ENCODE measurements around the gene ARHGAP11A.

The ARHGAP11A gene

DNA sequence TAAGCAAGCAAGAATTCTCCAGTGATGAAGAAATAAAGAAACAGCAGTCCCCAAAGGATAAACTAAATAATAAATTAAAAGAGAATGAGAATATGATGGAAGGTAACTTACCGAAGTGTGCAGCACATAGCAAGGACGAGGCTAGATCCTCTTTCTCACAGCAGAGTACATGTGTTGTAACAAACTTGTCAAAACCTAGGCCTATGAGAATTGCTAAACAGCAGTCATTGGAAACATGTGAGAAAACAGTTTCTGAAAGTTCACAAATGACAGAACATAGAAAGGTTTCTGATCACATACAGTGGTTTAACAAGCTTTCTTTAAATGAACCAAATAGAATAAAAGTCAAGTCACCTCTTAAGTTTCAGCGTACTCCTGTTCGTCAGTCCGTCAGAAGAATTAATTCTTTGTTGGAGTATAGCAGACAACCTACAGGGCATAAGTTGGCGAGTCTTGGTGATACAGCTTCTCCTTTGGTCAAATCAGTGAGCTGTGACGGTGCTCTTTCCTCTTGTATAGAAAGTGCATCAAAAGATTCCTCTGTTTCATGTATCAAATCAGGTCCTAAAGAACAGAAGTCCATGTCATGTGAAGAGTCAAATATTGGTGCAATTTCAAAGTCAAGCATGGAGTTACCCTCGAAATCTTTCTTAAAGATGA is 21.7 kb downstream of the ARHGAP11A start:
- Histone ChIP-seq H3K9ac (ENCODE audit: low read length in 5 of 5) (no peak overlapping the region), H3K27ac (ENCODE audit: low read depth, low read length) (no peak overlapping the region), H3K9me3 (ENCODE audit: control insufficient read depth in 5 of 5, low read length in 5 of 5) (no peaks in the 10 kb centered on the region), H3K36me3 (ENCODE audit: control insufficient read depth in 5 of 5, insufficient read depth in 5 of 5, low read length in 5 of 5) (peaks cover 0 to 5% (median 0%) of the 10 kb centered on the region in 5 donors), H3K4me1 (ENCODE audit: control insufficient read depth in 5 of 5, insufficient read depth in 5 of 5, low read length in 5 of 5) (peaks cover 0 to 4% (median 0%) of the 10 kb centered on the region in 5 donors), H3K4me3 (ENCODE audit: low read depth in 1 of 5, low read length in 5 of 5) (no peak overlapping the region), H3K27me3 (ENCODE audit: control insufficient read depth in 5 of 5, insufficient read depth in 4 of 5, low read length in 5 of 5) (peaks cover 8 to 9% (median 9%) of the 10 kb centered on the region in 5 donors)

DNA sequence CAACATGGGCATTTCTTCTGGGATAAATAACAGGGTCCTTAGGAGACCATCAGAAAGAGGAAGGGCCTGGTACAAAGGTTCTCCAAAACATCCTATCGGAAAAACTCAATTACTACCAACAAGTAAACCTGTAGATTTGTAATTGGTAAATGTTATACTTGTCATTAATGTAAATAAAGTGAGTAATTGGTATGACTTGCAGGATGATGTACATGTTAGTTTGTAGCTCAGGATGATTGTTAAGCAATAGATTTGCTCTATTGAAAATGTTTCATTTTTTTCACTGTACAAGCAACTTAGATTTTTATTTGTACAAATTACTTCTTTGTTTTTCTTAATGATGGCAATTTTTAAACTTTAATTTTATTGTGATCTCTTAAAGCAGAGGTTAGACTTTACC is 22.4 kb downstream of the ARHGAP11A start:
- H3K27ac ChIP-seq (ENCODE audit: low read depth, low read length): no peak overlapping the region
- peaks cover 0 to 4% (median 0%) of the 10 kb centered on the region in 5 donors for H3K4me1 ChIP-seq (ENCODE audit: control insufficient read depth in 5 of 5, insufficient read depth in 5 of 5, low read length in 5 of 5)
- H3K36me3 ChIP-seq (ENCODE audit: control insufficient read depth in 5 of 5, insufficient read depth in 5 of 5, low read length in 5 of 5): peaks cover 0 to 5% (median 0%) of the 10 kb centered on the region in 5 donors
- no peak overlapping the region for H3K4me3 ChIP-seq (ENCODE audit: low read depth in 1 of 5, low read length in 5 of 5)
- H3K9me3 ChIP-seq (ENCODE audit: control insufficient read depth in 5 of 5, low read length in 5 of 5): no peaks in the 10 kb centered on the region
- peaks cover 9 to 13% (median 12%) of the 10 kb centered on the region in 5 donors for H3K27me3 ChIP-seq (ENCODE audit: control insufficient read depth in 5 of 5, insufficient read depth in 4 of 5, low read length in 5 of 5)
- no peak overlapping the region for H3K9ac ChIP-seq (ENCODE audit: low read length in 5 of 5)

DNA sequence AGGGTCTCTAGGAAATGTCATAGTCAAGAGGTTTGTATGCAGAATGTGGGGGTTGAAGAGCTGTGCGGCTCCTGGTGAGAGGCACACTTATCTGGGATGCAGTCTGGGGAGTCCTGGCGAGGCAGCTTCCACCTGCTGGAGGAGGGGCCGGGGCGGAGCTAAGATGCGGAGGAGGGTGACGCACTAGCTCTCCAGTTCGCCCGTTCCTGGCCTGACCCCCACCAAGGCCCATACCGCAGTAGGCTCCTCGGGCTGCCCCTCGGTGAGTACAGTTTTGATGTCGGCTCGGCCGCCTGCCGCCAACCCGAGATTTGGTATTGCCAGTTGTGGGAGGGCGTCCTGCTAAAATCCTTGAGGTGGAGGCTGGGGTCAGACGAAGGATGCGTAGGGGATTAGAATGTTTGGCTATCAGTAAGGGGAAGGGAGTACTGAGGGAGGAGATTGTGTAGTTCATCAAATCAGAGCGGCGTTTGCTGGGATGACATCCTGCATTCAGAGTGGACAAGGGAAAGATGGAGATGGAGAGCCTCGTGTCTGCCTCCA is 26.3 kb downstream of the ARHGAP11A start, which contains the start of gene SCG5:
Gene SCG5 (plus strand): TSS at position 194 of the 543 bp plus-strand sequence. CDS start 1,883 bp downstream, outside the sequence.
- H3K27ac ChIP-seq (ENCODE audit: low read depth, low read length): no peak within 1 kb of the TSS
- peaks cover 0 to 4% (median 0%) of the 10 kb centered on the region in 5 donors for H3K4me1 ChIP-seq (ENCODE audit: control insufficient read depth in 5 of 5, insufficient read depth in 5 of 5, low read length in 5 of 5)
- no peaks in the 10 kb centered on the region for H3K9me3 ChIP-seq (ENCODE audit: control insufficient read depth in 5 of 5, low read length in 5 of 5)
- no peaks in the 10 kb centered on the region for H3K36me3 ChIP-seq (ENCODE audit: control insufficient read depth in 5 of 5, insufficient read depth in 5 of 5, low read length in 5 of 5)
- no peak within 1 kb of the TSS for H3K4me3 ChIP-seq (ENCODE audit: low read depth in 1 of 5, low read length in 5 of 5)
- H3K9ac ChIP-seq (ENCODE audit: low read length in 5 of 5): no peak within 1 kb of the TSS
- H3K27me3 ChIP-seq (ENCODE audit: control insufficient read depth in 5 of 5, insufficient read depth in 4 of 5, low read length in 5 of 5): peaks cover 9 to 16% (median 14%) of the 10 kb centered on the region in 5 donors

DNA sequence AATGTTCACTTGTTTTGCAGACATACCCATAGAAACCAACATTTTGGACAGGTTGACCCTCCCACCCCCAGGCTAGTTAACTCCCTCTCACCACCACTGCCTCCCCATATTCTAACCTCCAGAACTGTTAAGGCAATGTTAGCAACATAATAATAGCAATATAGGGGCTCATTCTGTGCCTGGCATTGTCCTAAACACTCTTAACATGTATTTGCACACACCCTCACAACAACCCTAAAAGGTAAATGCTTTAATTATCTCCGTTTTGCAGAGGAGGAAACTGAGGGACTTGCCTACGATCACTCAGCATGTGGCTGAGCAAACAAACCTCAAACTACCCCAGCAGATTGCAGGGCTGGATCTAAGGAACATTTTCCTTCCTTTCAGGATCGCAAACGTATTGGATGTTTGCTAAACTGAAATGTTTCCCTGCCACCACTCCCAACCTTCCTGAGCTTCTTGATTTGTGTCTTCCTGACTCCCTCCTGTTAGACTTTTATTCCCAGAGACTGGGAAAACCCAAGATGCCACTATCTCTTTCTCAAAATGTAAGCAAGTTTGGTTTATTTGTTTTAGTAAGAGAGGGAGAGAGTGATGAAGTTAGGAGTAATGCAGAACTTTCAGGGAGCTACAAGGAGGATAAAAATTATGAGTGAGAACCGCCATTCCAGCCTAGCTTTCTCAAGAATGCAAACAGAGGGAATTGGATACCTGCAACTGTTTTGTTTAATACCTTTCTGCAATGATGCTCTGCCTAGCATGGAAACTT is 27.5 kb downstream of the ARHGAP11A start:
- H3K9me3 ChIP-seq (ENCODE audit: control insufficient read depth in 5 of 5, low read length in 5 of 5): no peaks in the 10 kb centered on the region
- H3K27ac ChIP-seq (ENCODE audit: low read depth, low read length): no peak overlapping the region
- H3K9ac ChIP-seq (ENCODE audit: low read length in 5 of 5): no peak overlapping the region
- H3K4me1 ChIP-seq (ENCODE audit: control insufficient read depth in 5 of 5, insufficient read depth in 5 of 5, low read length in 5 of 5): peaks cover 0 to 4% (median 0%) of the 10 kb centered on the region in 5 donors
- peaks cover 9 to 16% (median 14%) of the 10 kb centered on the region in 5 donors for H3K27me3 ChIP-seq (ENCODE audit: control insufficient read depth in 5 of 5, insufficient read depth in 4 of 5, low read length in 5 of 5)
- no peak overlapping the region for H3K4me3 ChIP-seq (ENCODE audit: low read depth in 1 of 5, low read length in 5 of 5)
- no peaks in the 10 kb centered on the region for H3K36me3 ChIP-seq (ENCODE audit: control insufficient read depth in 5 of 5, insufficient read depth in 5 of 5, low read length in 5 of 5)

DNA sequence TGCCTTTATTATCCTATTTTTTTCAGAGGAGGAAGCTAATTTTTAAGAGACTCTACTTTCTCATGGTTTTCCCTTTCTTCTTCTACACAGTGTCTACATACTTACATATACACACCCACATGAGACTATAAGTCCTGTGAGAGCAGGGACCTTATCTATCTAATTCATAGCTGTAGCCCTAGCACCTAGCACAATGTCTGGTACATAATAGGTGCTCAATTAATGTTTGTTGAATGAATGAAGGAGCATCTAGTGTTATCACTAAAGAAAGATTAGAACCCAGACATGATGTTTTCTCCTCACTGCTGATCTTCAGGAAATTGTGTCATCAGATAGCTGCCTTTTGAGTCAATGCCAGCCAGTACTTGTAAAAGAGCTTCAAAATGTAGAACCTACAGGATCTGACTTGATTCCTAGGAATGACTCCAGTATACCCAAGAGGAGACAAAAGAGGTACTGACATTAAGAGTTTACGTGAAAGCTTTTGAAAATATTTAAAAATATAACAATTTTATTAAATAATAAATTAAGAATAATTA is 28.7 kb downstream of the ARHGAP11A start:
- no peak overlapping the region for H3K9ac ChIP-seq (ENCODE audit: low read length in 5 of 5)
- H3K4me1 ChIP-seq (ENCODE audit: control insufficient read depth in 5 of 5, insufficient read depth in 5 of 5, low read length in 5 of 5): peaks cover 0 to 4% (median 0%) of the 10 kb centered on the region in 5 donors
- H3K4me3 ChIP-seq (ENCODE audit: low read depth in 1 of 5, low read length in 5 of 5): no peak overlapping the region
- no peaks in the 10 kb centered on the region for H3K9me3 ChIP-seq (ENCODE audit: control insufficient read depth in 5 of 5, low read length in 5 of 5)
- no peak overlapping the region for H3K27ac ChIP-seq (ENCODE audit: low read depth, low read length)
- H3K27me3 ChIP-seq (ENCODE audit: control insufficient read depth in 5 of 5, insufficient read depth in 4 of 5, low read length in 5 of 5): peaks cover 9 to 16% (median 14%) of the 10 kb centered on the region in 5 donors
- no peaks in the 10 kb centered on the region for H3K36me3 ChIP-seq (ENCODE audit: control insufficient read depth in 5 of 5, insufficient read depth in 5 of 5, low read length in 5 of 5)

DNA sequence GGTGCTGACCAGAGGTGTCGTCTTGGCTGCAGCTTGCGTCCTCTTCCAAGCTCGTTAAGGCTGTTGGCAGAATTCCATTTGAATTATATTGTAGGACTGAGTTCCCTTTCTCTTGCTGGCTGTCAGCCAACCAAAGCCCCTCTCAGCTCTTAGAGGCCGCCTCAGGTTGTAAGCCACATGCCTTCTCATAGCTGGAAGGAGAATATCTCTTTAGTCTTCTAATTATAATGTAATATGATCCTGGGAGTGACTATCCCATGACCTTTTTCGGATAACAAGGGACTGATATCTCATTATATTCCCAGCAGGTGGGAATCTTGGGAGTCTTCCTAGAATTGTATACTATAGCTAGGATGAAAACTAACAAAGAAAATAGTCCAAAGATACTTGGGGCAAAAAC is 31.0 kb downstream of the ARHGAP11A start:
- Histone ChIP-seq H3K4me3 (ENCODE audit: low read depth in 1 of 5, low read length in 5 of 5) (no peak overlapping the region), H3K27ac (ENCODE audit: low read depth, low read length) (no peak overlapping the region), H3K36me3 (ENCODE audit: control insufficient read depth in 5 of 5, insufficient read depth in 5 of 5, low read length in 5 of 5) (no peaks in the 10 kb centered on the region), H3K9ac (ENCODE audit: low read length in 5 of 5) (no peak overlapping the region), H3K27me3 (ENCODE audit: control insufficient read depth in 5 of 5, insufficient read depth in 4 of 5, low read length in 5 of 5) (peaks cover 9 to 14% (median 13%) of the 10 kb centered on the region in 5 donors), H3K9me3 (ENCODE audit: control insufficient read depth in 5 of 5, low read length in 5 of 5) (no peaks in the 10 kb centered on the region), H3K4me1 (ENCODE audit: control insufficient read depth in 5 of 5, insufficient read depth in 5 of 5, low read length in 5 of 5) (peaks cover 0 to 4% (median 0%) of the 10 kb centered on the region in 5 donors)

DNA sequence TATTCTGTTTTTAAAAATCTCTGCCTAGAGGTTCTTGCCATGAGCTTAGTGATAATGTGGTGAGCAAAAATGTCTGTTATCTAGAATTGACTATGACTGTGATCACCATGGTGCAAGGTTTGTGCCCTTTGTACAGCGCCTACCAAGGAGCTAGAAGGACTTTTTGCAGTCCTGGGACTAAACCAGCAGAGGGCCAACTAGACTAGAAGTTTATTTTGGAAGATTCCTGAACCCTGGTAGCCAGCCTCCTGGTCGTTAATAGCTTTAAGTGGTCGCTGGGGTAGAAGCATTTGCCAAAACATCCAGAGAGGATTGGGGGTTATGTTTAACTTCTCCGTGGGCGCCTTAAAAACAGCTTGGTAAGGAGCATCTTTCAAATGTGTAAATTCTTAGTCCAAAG is 34.0 kb downstream of the ARHGAP11A start:
- Histone ChIP-seq H3K36me3 (ENCODE audit: control insufficient read depth in 5 of 5, insufficient read depth in 5 of 5, low read length in 5 of 5) (no peaks in the 10 kb centered on the region), H3K4me1 (ENCODE audit: control insufficient read depth in 5 of 5, insufficient read depth in 5 of 5, low read length in 5 of 5) (no peaks in the 10 kb centered on the region), H3K4me3 (ENCODE audit: low read depth in 1 of 5, low read length in 5 of 5) (no peak overlapping the region), H3K27ac (ENCODE audit: low read depth, low read length) (no peak overlapping the region), H3K9ac (ENCODE audit: low read length in 5 of 5) (no peak overlapping the region), H3K27me3 (ENCODE audit: control insufficient read depth in 5 of 5, insufficient read depth in 4 of 5, low read length in 5 of 5) (no peaks in the 10 kb centered on the region), H3K9me3 (ENCODE audit: control insufficient read depth in 5 of 5, low read length in 5 of 5) (no peaks in the 10 kb centered on the region)

DNA sequence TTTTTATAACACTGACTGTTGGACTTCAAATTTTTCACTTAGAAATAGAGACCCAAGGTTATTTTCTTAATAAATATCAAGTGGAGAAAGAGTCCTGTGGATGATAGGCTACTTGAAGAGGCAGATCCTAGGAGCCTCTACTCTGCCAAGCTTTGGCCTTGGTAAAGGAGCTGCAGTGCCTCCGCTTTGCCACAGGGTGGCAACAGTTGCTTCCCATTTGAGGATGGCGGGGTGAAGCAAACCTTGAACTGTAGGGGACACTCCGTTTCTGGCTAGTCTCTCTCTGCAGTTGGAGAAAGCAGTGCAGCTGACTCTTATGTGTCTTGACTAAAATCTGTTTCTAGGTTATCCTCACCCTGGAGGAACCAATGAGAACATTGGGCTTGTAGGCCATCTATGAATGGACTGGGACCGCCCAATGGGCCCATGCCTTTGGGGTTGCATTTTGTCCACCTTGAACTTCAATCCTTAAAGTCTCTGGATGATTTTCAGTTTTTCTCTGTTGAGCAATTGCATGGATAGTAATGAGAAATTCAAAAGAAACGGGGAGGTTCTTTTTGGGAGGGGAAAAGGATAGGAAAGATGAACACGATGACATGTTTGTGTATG is 36.0 kb downstream of the ARHGAP11A start:
- Histone ChIP-seq H3K4me1 (ENCODE audit: control insufficient read depth in 5 of 5, insufficient read depth in 5 of 5, low read length in 5 of 5) (no peaks in the 10 kb centered on the region), H3K27ac (ENCODE audit: low read depth, low read length) (no peak overlapping the region), H3K9ac (ENCODE audit: low read length in 5 of 5) (no peak overlapping the region)

DNA sequence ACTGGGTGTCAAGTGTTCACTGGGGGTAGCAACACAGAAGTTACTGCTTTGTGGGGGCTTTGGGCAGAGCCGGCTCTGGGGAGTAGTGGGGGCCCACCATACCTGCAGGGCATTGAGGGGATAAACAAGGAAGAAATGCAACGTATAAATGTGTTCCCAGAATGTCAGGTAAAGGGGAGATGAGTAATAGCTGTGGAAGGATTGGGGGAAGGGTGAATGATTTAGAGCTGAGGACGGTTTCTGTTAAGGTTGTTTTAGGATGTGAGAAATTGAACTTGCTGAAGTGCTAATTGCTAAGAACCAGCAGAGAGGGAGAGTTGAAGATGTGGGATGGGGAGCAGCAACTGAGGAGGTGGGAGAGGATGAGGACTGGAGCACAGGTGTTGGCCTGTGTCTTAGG is 36.9 kb downstream of the ARHGAP11A start:
- H3K27me3 ChIP-seq (ENCODE audit: control insufficient read depth in 5 of 5, insufficient read depth in 4 of 5, low read length in 5 of 5): no peaks in the 10 kb centered on the region
- H3K36me3 ChIP-seq (ENCODE audit: control insufficient read depth in 5 of 5, insufficient read depth in 5 of 5, low read length in 5 of 5): no peaks in the 10 kb centered on the region
- H3K4me3 ChIP-seq (ENCODE audit: low read depth in 1 of 5, low read length in 5 of 5): no peak overlapping the region
- H3K4me1 ChIP-seq (ENCODE audit: control insufficient read depth in 5 of 5, insufficient read depth in 5 of 5, low read length in 5 of 5): no peaks in the 10 kb centered on the region
- no peak overlapping the region for H3K27ac ChIP-seq (ENCODE audit: low read depth, low read length)
- H3K9me3 ChIP-seq (ENCODE audit: control insufficient read depth in 5 of 5, low read length in 5 of 5): no peaks in the 10 kb centered on the region
- no peak overlapping the region for H3K9ac ChIP-seq (ENCODE audit: low read length in 5 of 5)

More for the DNA sequence above, 36.0 kb downstream of the ARHGAP11A start:
- H3K4me3 ChIP-seq (ENCODE audit: low read depth in 1 of 5, low read length in 5 of 5): no peak overlapping the region
- H3K27me3 ChIP-seq (ENCODE audit: control insufficient read depth in 5 of 5, insufficient read depth in 4 of 5, low read length in 5 of 5): no peaks in the 10 kb centered on the region
- no peaks in the 10 kb centered on the region for H3K9me3 ChIP-seq (ENCODE audit: control insufficient read depth in 5 of 5, low read length in 5 of 5)
- no peaks in the 10 kb centered on the region for H3K36me3 ChIP-seq (ENCODE audit: control insufficient read depth in 5 of 5, insufficient read depth in 5 of 5, low read length in 5 of 5)

Measured in subcutaneous abdominal adipose tissue (tissue), 5 donors.